G401.6 (cell line): ENCODE data around the gene MGMT.

Source experiments
- FAIRE-seq: peaks from 2 replicates; lab custom pipeline; 2012; peaks lifted over from hg19 to GRCh38; lab: Jason Lieb, UNC

Gene MGMT

GRCh38 chr10:129778571-129778970 lies 311.5 kb downstream of the MGMT start:
- FAIRE-seq: no peak

- FAIRE-seq: no peak
Observed at GRCh38 chr10:129779126-129780111, 312.4 kb downstream of the MGMT start.

- no peak for FAIRE-seq
Observed at GRCh38 chr10:129780198-129780597, 313.2 kb downstream of the MGMT start.

- no peak for FAIRE-seq
Observed at GRCh38 chr10:129780901-129781795, 314.1 kb downstream of the MGMT start.

GRCh38 chr10:129784291-129784690 lies 317.2 kb downstream of the MGMT start:
- no peak for FAIRE-seq

GRCh38 chr10:129784891-129785290 lies 317.9 kb downstream of the MGMT start:
- FAIRE-seq: no peak

- FAIRE-seq: no peak
Observed at GRCh38 chr10:129785536-129785981, 318.5 kb downstream of the MGMT start.

GRCh38 chr10:129786216-129786615 lies 319.2 kb downstream of the MGMT start:
- FAIRE-seq: no peak

GRCh38 chr10:129787557-129787956 lies 320.5 kb downstream of the MGMT start:
- no peak for FAIRE-seq

- FAIRE-seq: no peak
Observed at GRCh38 chr10:129788215-129788614, 321.2 kb downstream of the MGMT start.

GRCh38 chr10:129790715-129791446 lies 323.8 kb downstream of the MGMT start:
- no peak for FAIRE-seq

GRCh38 chr10:129792141-129792540 lies 325.1 kb downstream of the MGMT start:
- FAIRE-seq: no peak

- FAIRE-seq: no peak
Observed at GRCh38 chr10:129792864-129793263, 325.8 kb downstream of the MGMT start.

GRCh38 chr10:129793479-129793878 lies 326.4 kb downstream of the MGMT start:
- no peak for FAIRE-seq

- no peak for FAIRE-seq
Observed at GRCh38 chr10:129793996-129794395, 327.0 kb downstream of the MGMT start.

- FAIRE-seq: no peak
Observed at GRCh38 chr10:129796710-129797420, 329.8 kb downstream of the MGMT start.

- no peak for FAIRE-seq
Observed at GRCh38 chr10:129799942-129800341, 332.9 kb downstream of the MGMT start.

GRCh38 chr10:129800796-129801340 lies 333.8 kb downstream of the MGMT start:
- FAIRE-seq: no peak

- FAIRE-seq: no peak
Observed at GRCh38 chr10:129807211-129807610, 340.2 kb downstream of the MGMT start.

- no peak for FAIRE-seq
Observed at GRCh38 chr10:129808092-129808983, 341.3 kb downstream of the MGMT start.
